ENCODE data around the gene CDH26.

Gene CDH26

GRCh38 chr20:60016406-60016805 is 58.2 kb downstream of the CDH26 start:
- in situ Hi-C loops (cut with MboI; ENCODE audit: low sequenced_read_pairs) = no loop called here
- H3K36me3 ChIP-seq (replicated peaks) = no peaks in the 10 kb centered on the region
- H3K27me3 ChIP-seq (ENCODE audit: low read depth) = no peaks in the 10 kb centered on the region
- H3K4me1 ChIP-seq = no peaks in the 10 kb centered on the region
- H3K4me3 ChIP-seq = no peak overlapping the region
- H3K9me3 ChIP-seq = no peaks in the 10 kb centered on the region
- DNase-seq (ENCODE audit: low spot score in 2 of 2) = no peak

- H3K4me3 ChIP-seq = no peak overlapping the region
- H3K27me3 ChIP-seq (ENCODE audit: low read depth) = no peaks in the 10 kb centered on the region
- in situ Hi-C loops (cut with MboI; ENCODE audit: low sequenced_read_pairs) = no loop called here
- no peak for DNase-seq (ENCODE audit: low spot score in 2 of 2)
- H3K9me3 ChIP-seq = no peaks in the 10 kb centered on the region
- H3K36me3 ChIP-seq (replicated peaks) = no peaks in the 10 kb centered on the region
- H3K4me1 ChIP-seq = no peaks in the 10 kb centered on the region
Observed at GRCh38 chr20:60020251-60020650, 62.0 kb downstream of the CDH26 start.

DNA sequence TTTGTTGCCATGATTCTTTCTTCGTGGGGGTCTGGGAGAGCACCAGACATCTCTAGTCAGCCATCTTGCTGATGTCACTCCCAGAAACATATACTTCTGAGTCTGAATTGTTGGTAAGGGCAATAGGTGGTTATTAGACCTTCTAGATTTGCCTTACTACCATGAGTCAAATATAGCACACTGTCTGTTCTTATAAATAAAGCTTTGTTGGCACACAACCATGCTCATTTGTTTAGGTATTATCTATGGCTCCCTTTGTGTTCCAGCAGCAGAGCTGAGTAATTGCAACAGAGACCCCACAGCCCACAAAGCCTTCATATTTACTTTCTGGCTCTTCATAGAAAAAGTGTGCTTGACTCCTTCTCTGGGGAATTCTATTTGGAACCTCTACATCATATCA is 62.9 kb downstream of the CDH26 start:
- H3K27me3 ChIP-seq (ENCODE audit: low read depth) = no peaks in the 10 kb centered on the region
- no peak overlapping the region for H3K4me3 ChIP-seq
- no peaks in the 10 kb centered on the region for H3K4me1 ChIP-seq
- no peaks in the 10 kb centered on the region for H3K36me3 ChIP-seq (replicated peaks)
- DNase-seq (ENCODE audit: low spot score in 2 of 2) = no peak
- H3K9me3 ChIP-seq = no peaks in the 10 kb centered on the region
- in situ Hi-C loops (cut with MboI; ENCODE audit: low sequenced_read_pairs) = no loop called here

DNA sequence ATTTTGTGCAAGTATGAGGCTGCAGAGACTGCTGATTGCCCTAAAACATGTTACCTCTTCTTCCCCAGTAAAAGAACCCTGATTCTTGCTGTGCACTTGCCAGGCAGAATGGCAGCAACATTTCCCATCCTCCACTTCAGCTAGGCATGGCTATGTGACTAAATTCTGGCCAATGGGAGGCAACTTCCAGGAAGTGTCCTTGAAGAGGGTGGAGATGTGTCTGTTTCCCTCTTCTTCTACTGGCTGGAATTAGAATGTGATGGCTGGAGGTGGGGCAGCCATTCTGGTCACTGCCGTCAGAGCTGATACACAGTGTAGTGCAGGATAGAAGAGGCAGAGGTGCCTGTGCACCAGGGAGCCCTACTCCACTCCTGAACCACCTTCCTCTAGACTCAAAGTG is 64.6 kb downstream of the CDH26 start:
- no peaks in the 10 kb centered on the region for H3K4me1 ChIP-seq
- H3K36me3 ChIP-seq (replicated peaks) = no peaks in the 10 kb centered on the region
- in situ Hi-C loops (cut with MboI; ENCODE audit: low sequenced_read_pairs) = no loop called here
- no peak overlapping the region for H3K4me3 ChIP-seq
- H3K9me3 ChIP-seq = no peaks in the 10 kb centered on the region
- DNase-seq (ENCODE audit: low spot score in 2 of 2) = no peak
- no peaks in the 10 kb centered on the region for H3K27me3 ChIP-seq (ENCODE audit: low read depth)

GRCh38 chr20:60024245-60024644 is 66.0 kb downstream of the CDH26 start:
- Histone ChIP-seq H3K36me3 (replicated peaks) (no peaks in the 10 kb centered on the region), H3K27me3 (ENCODE audit: low read depth) (no peaks in the 10 kb centered on the region), H3K9me3 (no peaks in the 10 kb centered on the region), H3K4me3 (no peak overlapping the region), H3K4me1 (no peaks in the 10 kb centered on the region)
- in situ Hi-C loops (cut with MboI; ENCODE audit: low sequenced_read_pairs) = no loop called here
- DNase-seq (ENCODE audit: low spot score in 2 of 2) = no peak

DNA sequence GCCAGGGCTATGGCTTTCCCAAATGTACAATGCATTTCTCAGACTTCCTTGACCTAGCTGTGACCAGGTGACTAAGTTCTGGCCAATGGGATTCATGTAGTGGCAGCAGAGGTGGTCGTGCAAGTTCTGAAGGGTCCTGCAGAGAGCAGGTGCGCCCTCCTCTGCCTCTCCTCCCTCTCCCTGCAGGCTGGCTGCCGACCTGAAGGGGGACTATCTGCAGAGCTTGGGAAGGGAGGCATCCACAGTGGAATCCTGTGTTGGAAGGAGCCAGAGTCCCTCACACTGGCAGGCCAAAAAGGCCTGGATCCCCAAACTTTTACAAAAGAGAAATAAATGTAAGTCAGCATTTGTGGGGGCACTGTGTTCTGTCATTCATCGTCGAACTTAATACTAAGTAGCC is 66.6 kb downstream of the CDH26 start:
- no peaks in the 10 kb centered on the region for H3K27me3 ChIP-seq (ENCODE audit: low read depth)
- H3K4me1 ChIP-seq = no peaks in the 10 kb centered on the region
- H3K36me3 ChIP-seq (replicated peaks) = no peaks in the 10 kb centered on the region
- H3K9me3 ChIP-seq = no peaks in the 10 kb centered on the region
- no peak overlapping the region for H3K4me3 ChIP-seq
- DNase-seq (ENCODE audit: low spot score in 2 of 2) = no peak
- in situ Hi-C loops (cut with MboI; ENCODE audit: low sequenced_read_pairs) = no loop called here

DNA sequence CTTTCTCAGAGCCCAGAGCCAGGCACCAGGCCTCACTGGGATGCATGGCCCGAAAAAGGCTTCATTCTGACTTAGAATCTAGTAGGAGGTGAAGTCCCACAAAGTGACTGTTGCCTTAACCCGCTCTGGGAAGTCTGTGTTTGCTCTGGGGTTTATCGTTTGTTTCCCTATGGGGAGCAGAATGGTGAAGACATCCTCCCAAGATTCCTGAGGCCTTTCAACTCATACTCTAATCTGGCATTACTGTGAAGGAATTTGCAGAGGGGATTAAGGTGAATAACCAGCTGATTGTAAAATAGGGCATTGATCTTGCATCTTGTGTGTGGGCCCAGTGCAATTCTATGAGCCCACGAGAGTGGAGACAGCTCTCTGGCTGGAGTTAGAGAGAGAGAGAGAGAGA is 67.8 kb downstream of the CDH26 start:
- Histone ChIP-seq H3K36me3 (replicated peaks) (no peaks in the 10 kb centered on the region), H3K27me3 (ENCODE audit: low read depth) (no peaks in the 10 kb centered on the region), H3K4me3 (no peak overlapping the region), H3K9me3 (no peaks in the 10 kb centered on the region), H3K4me1 (no peaks in the 10 kb centered on the region)
- no peak for DNase-seq (ENCODE audit: low spot score in 2 of 2)
- in situ Hi-C loops (cut with MboI; ENCODE audit: low sequenced_read_pairs) = no loop called here

DNA sequence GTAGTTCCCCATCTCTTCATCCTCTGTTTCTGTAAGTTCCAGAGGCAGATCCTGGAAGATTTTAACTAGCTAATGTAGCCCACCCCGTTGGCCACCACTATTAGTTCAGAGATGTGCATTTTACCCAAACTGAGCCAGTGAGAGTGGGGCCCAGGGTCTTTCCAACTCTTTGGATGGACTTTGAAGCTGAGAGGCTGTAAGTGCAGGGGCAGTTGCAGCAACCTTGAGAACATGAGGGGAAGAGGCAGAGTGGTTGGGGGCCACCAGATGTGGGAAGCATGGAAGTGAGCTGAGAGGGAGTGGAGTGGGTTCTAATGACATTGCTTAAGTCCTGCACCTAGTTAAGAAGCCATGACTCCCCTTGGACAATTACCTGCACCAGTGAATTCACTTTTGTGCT is 72.2 kb downstream of the CDH26 start:
- in situ Hi-C loops (cut with MboI; ENCODE audit: low sequenced_read_pairs) = no loop called here
- no peak for DNase-seq (ENCODE audit: low spot score in 2 of 2)
- H3K36me3 ChIP-seq (replicated peaks) = no peaks in the 10 kb centered on the region
- no peak overlapping the region for H3K4me3 ChIP-seq
- no peaks in the 10 kb centered on the region for H3K4me1 ChIP-seq
- no peaks in the 10 kb centered on the region for H3K9me3 ChIP-seq
- no peaks in the 10 kb centered on the region for H3K27me3 ChIP-seq (ENCODE audit: low read depth)

DNA sequence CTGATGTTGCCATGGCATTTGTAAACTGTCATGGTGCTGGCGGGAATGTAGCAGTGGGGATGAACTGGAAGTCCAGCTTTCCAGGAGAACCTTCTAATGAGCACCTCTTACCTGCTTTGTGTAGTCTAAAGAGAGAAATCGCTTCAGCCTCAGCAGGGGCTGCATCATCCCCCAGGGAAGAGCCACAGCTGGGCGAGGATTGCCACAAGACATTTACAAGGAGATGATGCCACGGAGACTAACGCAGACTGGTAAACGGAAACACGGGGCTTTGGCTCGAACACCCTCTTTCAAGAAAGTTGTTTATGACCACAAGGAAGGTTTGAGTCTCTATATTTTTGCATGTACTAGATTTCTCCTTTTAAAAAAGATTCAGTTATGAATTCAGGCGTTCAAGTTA is 72.9 kb downstream of the CDH26 start:
- Histone ChIP-seq H3K4me3 (no peak overlapping the region), H3K9me3 (no peaks in the 10 kb centered on the region), H3K27me3 (ENCODE audit: low read depth) (no peaks in the 10 kb centered on the region), H3K4me1 (no peaks in the 10 kb centered on the region), H3K36me3 (replicated peaks) (no peaks in the 10 kb centered on the region)
- DNase-seq (ENCODE audit: low spot score in 2 of 2) = no peak
- in situ Hi-C loops (cut with MboI; ENCODE audit: low sequenced_read_pairs) = no loop called here

DNA sequence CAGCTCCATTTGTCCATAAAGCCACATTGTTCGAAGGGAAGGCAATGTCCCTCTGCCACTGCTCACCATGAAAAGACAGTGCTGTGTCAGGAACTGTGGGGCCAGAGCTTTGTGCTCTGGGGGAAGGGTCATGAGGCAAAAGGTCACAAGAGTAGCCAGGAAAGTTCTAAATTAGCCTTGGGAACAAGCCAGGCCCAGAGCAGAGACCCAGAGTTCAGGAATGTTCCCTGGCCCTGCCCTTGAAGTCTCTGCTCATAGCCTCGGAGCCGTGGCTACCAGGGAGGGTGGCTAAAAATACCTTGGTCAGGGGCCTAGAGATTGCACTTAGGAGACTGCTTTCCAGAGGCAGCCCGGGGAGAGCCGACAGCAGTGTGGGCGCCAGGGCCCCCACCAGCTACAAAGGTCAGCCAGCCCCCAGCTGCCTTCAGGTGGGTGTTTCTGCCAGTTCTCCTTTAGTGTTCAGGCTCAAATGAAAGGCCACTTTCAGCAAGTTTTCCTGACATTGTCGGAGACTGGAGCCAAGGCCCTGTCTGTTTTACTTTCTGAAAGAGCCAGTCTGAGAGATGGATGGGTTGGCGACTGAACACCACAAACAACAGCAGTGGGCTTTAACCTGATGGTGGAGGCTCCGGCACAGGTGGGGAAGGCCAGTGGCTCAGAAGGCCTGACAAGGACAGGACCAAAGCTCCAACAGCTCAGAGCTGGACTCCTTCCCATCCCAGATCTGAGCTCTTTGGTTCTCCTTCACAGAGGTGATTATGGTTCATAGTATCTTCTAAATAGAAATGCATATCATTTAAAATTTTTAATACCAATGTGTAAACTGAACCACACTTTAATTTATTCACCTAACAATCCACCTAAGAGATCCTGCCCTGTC is 76.2 kb downstream of the CDH26 start:
- H3K4me3 ChIP-seq = no peak overlapping the region
- H3K9me3 ChIP-seq = no peaks in the 10 kb centered on the region
- H3K4me1 ChIP-seq = no peaks in the 10 kb centered on the region
- in situ Hi-C loops (cut with MboI; ENCODE audit: low sequenced_read_pairs) = no loop called here
- H3K36me3 ChIP-seq (replicated peaks) = no peaks in the 10 kb centered on the region
- no peaks in the 10 kb centered on the region for H3K27me3 ChIP-seq (ENCODE audit: low read depth)
- DNase-seq (ENCODE audit: low spot score in 2 of 2) = no peak

DNA sequence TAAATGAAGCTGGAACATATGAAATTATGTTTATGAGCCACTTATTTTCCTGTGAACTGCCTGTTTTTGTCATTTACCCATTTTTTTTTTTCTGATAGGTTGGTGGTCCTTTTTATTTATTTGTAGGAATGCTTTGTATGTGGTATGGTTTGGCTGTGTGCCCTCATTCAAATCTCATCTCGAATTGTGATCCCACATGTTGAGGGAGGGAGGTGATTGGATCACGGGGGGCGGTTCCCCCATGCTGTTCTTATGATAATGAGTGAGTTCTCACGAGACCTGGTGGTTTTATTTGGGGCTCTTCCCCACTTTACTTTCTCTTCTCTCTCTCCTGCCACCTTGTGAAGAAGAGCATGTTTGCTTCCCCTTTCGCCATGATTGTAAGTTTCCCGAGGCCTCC is 77.3 kb downstream of the CDH26 start:
- Histone ChIP-seq H3K9me3 (no peaks in the 10 kb centered on the region), H3K4me3 (no peak overlapping the region), H3K4me1 (no peaks in the 10 kb centered on the region), H3K27me3 (ENCODE audit: low read depth) (no peaks in the 10 kb centered on the region), H3K36me3 (replicated peaks) (no peaks in the 10 kb centered on the region)
- no peak for DNase-seq (ENCODE audit: low spot score in 2 of 2)
- in situ Hi-C loops (cut with MboI; ENCODE audit: low sequenced_read_pairs) = no loop called here

GRCh38 chr20:60036346-60036745 is 78.1 kb downstream of the CDH26 start:
- in situ Hi-C loops (cut with MboI; ENCODE audit: low sequenced_read_pairs) = no loop called here
- no peak overlapping the region for H3K4me3 ChIP-seq
- H3K4me1 ChIP-seq = no peaks in the 10 kb centered on the region
- H3K9me3 ChIP-seq = no peaks in the 10 kb centered on the region
- H3K27me3 ChIP-seq (ENCODE audit: low read depth) = no peaks in the 10 kb centered on the region
- DNase-seq (ENCODE audit: low spot score in 2 of 2) = no peak
- H3K36me3 ChIP-seq (replicated peaks) = no peaks in the 10 kb centered on the region

DNA sequence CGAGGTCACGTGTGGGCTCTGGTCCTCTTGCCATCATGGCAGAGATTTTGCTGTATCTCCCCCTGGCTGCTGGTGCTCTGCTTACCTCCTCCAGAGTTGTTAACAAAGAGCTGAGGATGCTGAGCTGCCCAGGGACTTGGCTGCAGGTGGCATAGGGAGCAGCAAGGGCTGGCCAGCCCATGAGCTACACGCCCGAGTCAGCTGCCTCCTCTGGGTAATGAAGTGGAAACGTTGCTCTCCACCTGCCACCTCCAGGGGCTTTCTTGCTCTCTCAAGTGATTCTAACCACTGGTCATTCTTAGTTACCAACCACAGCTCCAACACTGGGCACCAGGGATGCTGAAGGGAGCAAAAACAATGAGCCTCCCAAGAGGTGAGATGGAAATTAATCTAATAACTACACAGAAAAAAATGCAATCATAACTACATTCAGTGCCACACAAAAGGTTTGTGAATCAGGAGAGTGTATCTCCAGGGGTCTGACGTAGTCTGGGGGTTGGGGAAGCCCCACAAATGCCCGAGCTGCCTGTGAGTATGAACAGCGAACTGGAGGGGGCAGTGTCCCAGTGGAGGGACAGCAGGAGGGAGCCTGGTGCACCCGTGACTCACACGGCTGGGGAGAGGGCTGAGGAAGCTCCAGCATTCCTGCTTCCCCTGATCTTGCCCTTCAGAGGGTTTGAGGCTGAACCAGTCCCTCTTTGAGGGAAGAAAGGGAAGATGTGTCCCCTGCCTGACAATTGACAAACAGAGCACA is 78.7 kb downstream of the CDH26 start:
- H3K9me3 ChIP-seq = no peaks in the 10 kb centered on the region
- H3K4me3 ChIP-seq = no peak overlapping the region
- in situ Hi-C loops (cut with MboI; ENCODE audit: low sequenced_read_pairs) = no loop called here
- H3K27me3 ChIP-seq (ENCODE audit: low read depth) = no peaks in the 10 kb centered on the region
- no peaks in the 10 kb centered on the region for H3K4me1 ChIP-seq
- H3K36me3 ChIP-seq (replicated peaks) = no peaks in the 10 kb centered on the region
- DNase-seq (ENCODE audit: low spot score in 2 of 2) = no peak

DNA sequence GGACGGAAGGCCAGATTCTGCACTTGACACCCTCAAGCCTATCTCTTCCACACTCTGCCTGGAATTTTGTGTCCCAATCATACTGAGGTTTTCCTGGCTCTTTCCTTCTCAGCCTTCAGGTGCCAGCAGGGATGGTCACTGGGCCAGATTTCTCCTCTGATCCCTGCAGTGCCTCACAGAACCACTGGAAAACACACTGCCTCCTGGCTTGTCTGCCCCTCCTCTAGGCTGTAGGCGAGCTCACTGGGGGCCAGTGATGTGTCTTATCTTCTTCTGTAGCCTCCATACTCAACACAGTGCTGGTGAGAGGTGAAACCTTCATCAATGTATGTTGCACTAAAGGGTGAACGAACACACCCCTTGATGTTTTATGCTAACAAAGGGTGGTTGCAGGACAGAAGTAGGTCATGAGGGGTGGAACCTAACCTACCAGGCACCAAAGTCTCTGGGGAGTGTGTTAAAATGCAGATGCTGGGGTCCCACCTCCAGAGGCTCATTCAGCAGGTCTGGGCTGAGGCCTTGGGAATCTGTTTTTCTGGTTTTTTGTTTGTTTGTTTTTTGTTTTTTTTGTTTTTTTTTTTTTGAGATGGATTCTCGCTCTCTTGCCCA is 80.3 kb downstream of the CDH26 start:
- in situ Hi-C loops (cut with MboI; ENCODE audit: low sequenced_read_pairs) = no loop called here
- Histone ChIP-seq H3K4me3 (no peak overlapping the region), H3K27me3 (ENCODE audit: low read depth) (no peaks in the 10 kb centered on the region), H3K36me3 (replicated peaks) (no peaks in the 10 kb centered on the region), H3K4me1 (no peaks in the 10 kb centered on the region), H3K9me3 (no peaks in the 10 kb centered on the region)
- no peak for DNase-seq (ENCODE audit: low spot score in 2 of 2)

All from HAP-1 (cell line).